Measurements from ENCODE around the gene TMEM63B.

The TMEM63B gene

DNA sequence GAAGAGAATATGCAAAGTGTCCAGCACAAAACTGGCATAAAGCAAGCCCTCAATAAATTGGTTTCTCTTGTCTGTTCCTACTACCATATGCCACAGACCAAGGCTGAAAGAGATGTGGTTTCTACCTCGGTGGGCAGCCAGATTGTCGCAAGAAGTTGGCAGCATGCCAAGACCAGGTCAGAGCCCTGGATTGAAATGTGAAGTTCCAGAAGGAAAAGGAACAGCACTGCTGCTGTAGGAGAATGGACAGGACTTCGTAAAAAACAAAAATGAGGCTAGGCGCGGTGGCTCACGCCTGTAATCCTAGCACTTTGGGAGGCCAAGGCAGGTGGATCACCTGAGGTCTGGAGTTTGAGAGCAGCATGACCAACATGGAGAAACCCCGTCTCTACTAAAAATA lies 22.2 kb upstream of the TMEM63B start:
- H3K36me3 Mint-ChIP-seq (ENCODE audit: low read depth) = peaks cover 26% of the 10 kb centered on the region
- no peak overlapping the region for H3K4me3 Mint-ChIP-seq
- H3K4me1 Mint-ChIP-seq (ENCODE audit: low read depth) = peaks cover 9% of the 10 kb centered on the region
- no peaks in the 10 kb centered on the region for H3K9me3 Mint-ChIP-seq
- H3K27me3 Mint-ChIP-seq (ENCODE audit: low read depth) = no peaks in the 10 kb centered on the region
- H3K27ac Mint-ChIP-seq = no peak overlapping the region

DNA sequence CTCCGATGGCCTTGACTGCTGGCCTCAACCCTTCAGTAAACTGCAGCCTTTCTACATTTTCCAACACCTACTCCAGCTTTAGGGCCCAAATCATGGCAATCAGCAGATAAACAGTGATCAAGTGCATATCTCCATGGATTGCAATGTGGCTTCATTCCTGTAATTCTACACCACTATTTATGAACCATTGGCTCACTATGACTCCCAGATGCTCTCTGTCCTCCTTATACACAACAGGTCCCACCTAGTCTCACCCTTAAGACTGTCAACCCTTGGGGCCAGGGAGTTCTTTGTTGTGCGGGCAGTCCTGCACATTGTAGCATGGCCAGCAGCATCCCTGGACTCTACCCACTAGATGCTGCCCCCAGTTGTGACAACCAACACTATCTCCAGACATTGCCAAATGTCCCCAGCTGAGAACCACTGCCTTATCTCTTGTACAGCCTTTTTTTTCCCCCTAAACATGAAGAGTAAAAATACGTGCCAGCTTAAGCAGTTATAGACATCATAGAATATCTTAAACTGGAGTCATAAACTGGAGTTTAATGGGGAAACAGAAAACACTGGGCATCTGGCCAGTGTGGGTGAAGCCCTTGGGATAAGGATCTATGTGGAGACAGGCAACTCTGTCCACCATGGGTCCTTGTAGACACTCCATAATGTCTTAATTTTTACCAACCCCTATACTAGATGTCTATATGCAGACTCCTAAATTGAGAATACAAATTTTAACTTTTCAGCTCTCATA lies 21.2 kb upstream of the TMEM63B start:
- Mint-ChIP-seq H3K4me3 (no peak overlapping the region), H3K4me1 (ENCODE audit: low read depth) (peaks cover 9% of the 10 kb centered on the region), H3K27ac (no peak overlapping the region), H3K27me3 (ENCODE audit: low read depth) (no peaks in the 10 kb centered on the region), H3K36me3 (ENCODE audit: low read depth) (peaks cover 29% of the 10 kb centered on the region), H3K9me3 (no peaks in the 10 kb centered on the region)

DNA sequence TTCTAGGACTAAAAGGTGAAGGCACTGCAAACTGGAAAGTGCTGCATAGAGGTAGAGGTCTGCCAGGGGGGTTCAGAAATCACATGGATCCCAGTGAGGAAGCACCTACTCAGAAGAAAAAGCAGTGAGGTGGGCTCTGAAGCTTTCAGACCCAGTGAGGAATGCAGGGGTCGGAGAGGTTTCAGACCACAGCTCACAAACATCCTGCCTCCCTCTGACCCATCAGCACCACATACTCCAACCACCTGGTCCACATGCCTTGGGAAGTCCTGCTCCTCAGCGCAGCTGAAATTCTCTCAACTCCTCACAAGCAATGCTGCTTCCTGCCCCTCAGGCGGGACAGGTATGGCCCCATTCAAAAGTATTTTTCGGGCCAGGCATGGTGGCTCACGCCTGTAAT lies 20.3 kb upstream of the TMEM63B start:
- peaks cover 6% of the 10 kb centered on the region for H3K4me1 Mint-ChIP-seq (ENCODE audit: low read depth)
- H3K9me3 Mint-ChIP-seq = no peaks in the 10 kb centered on the region
- no peak overlapping the region for H3K4me3 Mint-ChIP-seq
- no peak overlapping the region for H3K27ac Mint-ChIP-seq
- H3K27me3 Mint-ChIP-seq (ENCODE audit: low read depth) = no peaks in the 10 kb centered on the region
- peaks cover 33% of the 10 kb centered on the region for H3K36me3 Mint-ChIP-seq (ENCODE audit: low read depth)

DNA sequence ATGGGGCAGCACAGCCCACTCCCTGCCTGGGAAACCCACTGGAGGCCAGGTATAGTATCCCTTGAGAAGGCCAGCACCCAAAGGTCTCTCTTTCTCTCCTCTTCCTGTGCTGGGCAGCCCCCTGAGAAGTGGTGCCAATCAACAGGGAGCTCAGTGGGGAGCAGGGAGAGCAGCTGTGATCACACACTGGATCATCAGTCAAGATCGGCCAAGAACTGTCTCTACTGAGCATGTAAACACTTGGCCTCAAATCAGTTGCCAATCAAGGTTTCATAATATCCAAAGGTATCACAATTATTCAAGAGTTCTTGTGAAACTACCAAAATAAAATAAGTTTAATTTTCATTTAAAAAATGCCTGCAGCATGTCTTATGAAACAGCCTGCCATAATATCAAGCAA lies 18.9 kb upstream of the TMEM63B start:
- Mint-ChIP-seq H3K4me1 (ENCODE audit: low read depth) (peaks cover 3% of the 10 kb centered on the region), H3K27me3 (ENCODE audit: low read depth) (no peaks in the 10 kb centered on the region), H3K9me3 (no peaks in the 10 kb centered on the region), H3K4me3 (no peak overlapping the region), H3K36me3 (ENCODE audit: low read depth) (peaks cover 39% of the 10 kb centered on the region), H3K27ac (no peak overlapping the region)

DNA sequence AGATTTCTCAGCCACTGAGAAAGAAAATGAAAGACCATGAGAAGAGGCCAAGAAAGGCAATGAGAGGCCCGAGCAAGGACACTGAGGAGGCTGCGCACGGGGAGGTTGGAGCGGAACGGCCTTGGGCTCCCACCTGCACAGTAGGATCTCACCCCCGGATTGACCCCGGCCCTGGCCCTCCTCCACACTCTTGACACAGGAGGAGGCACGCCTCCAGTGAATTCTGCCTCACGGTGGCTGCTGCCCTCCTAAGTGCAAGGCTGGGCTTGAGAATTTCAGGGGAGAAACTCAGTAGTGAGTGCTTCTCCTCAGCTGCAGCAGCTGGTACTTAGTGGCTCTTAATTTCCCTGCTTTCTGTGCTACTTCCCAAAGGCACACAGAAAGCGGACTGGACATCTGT lies 18.1 kb upstream of the TMEM63B start:
- Mint-ChIP-seq H3K4me1 (ENCODE audit: low read depth) (peaks cover 3% of the 10 kb centered on the region), H3K4me3 (no peak overlapping the region), H3K27me3 (ENCODE audit: low read depth) (no peaks in the 10 kb centered on the region), H3K27ac (no peak overlapping the region), H3K9me3 (no peaks in the 10 kb centered on the region), H3K36me3 (ENCODE audit: low read depth) (peaks cover 37% of the 10 kb centered on the region)

DNA sequence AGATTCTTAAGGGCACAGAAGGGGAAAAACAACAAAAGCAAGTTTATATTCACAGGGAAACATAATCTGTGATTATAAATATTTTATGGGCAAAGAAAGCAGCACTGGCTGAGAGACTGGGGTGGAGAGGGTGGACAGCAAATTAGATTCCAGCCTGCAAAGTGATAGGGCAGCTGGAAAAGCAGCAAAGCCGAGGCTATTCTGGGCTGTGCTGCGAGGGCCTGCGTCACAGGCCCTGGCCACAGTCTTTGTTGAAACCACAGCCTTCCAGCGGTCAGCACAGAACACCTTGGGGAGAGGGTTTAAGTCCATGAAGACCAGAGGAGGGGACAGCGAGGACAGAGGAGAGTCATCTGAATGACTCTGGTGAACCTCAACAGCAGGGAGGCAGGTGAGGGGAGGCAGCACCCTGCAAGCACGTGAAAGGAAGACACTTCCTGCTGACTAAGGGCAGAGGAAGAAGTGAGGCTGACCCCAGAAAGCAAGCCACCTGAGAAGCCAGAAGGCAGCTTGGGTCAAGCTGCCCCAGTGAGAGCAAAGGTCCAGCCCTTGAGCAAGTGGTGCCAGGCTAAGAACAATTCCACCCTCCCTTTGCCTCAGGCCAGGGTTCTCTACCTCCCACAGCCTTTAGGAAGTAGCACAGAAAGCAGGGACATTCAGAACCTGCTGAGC lies 17.2 kb upstream of the TMEM63B start:
- H3K27ac Mint-ChIP-seq = peak overlapping the region; percentile 46
- H3K9me3 Mint-ChIP-seq = no peaks in the 10 kb centered on the region
- no peaks in the 10 kb centered on the region for H3K27me3 Mint-ChIP-seq (ENCODE audit: low read depth)
- H3K4me3 Mint-ChIP-seq = no peak overlapping the region
- peaks cover 3% of the 10 kb centered on the region for H3K4me1 Mint-ChIP-seq (ENCODE audit: low read depth)
- H3K36me3 Mint-ChIP-seq (ENCODE audit: low read depth) = peaks cover 37% of the 10 kb centered on the region

DNA sequence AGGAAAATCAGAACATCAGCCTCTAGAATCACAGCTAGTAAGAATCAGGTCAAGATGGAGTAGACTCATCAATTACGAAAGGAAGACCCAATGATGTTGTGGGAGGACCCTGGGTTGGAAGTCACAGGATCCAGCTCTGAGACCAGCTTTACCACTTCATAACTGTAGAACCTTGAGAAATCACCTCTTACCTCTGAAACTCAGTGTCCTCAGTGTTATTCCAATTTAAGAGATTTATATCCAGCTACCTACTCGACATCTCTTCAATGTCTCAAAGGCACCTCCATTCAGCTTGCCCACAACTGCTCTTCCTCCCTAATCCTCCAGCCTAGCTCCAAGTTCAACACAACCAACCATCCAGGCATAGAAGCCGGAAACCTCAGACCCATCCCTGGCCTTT lies 16.4 kb upstream of the TMEM63B start:
- Mint-ChIP-seq H3K36me3 (ENCODE audit: low read depth) (peaks cover 41% of the 10 kb centered on the region), H3K27me3 (ENCODE audit: low read depth) (no peaks in the 10 kb centered on the region)

DNA sequence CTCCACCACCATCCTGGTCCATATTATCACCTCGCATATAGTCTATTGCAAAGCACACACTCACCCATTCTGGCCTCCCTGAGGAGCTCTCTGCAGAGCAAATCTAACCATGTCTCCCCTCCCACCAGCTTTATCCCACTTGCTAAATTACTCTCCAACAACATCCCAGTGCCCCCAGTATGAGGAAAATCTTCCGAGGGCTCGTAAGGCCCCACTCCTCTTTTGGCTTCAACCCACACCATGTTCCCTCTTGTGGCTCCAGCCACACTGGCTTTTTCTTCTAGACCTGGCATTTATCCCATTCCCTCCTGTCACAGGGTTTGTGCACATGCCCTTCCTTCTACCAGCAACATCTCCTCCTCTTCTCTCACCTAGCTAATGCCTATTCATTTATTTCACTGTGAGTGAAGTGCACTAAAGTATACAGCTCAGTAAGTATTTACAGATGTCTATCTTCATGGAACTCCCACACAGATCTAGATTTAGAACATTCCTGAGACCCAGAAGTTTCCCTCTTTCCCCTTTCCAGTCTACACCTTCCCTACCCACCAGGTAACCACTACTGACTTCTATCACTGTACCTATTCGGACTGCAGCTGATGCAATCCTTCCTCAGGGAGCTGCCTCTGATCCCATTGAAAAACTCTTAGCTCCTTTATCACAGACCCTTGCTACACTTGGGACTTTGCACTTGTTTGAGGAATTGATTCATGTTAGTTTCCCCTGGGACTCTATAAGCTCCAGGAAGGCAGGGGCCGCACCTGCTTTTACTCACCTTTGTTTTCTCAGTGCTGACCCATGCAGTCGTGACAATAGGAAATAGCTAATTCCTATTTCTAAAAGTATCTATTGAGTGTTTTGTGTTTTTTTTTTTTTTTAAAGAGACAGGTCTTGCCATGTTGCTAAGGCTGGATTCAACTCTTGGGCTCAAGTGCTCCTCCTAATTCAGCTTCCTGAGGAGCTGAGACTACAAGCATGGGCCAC lies 15.6 kb upstream of the TMEM63B start:
- Mint-ChIP-seq H3K27me3 (ENCODE audit: low read depth) (no peaks in the 10 kb centered on the region), H3K9me3 (no peaks in the 10 kb centered on the region), H3K36me3 (ENCODE audit: low read depth) (peaks cover 39% of the 10 kb centered on the region), H3K4me1 (ENCODE audit: low read depth) (peaks cover 9% of the 10 kb centered on the region), H3K4me3 (no peak overlapping the region), H3K27ac (no peak overlapping the region)

More for the DNA sequence above, 16.4 kb upstream of the TMEM63B start:
- no peaks in the 10 kb centered on the region for H3K9me3 Mint-ChIP-seq
- peaks cover 4% of the 10 kb centered on the region for H3K4me1 Mint-ChIP-seq (ENCODE audit: low read depth)
- no peak overlapping the region for H3K4me3 Mint-ChIP-seq
- no peak overlapping the region for H3K27ac Mint-ChIP-seq

DNA sequence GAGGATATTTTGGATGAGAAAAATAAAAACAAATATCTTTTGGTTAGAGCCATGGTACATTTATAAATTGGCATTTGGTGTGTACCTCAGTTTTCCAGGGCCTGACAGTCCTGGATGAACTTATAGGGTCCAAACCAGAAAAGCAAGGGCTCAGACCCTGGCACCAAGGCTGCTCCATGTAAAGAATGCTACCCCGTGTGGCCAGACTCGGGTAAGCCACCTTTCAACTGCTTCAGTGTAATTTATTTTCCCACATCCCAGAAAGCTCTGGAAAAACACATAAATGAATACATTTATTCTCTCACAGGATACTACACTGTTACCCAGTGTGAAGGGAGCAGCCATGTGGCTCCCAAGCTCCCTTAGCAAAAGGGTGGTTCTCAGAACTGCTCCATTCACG lies 13.9 kb upstream of the TMEM63B start:
- H3K9me3 Mint-ChIP-seq = no peaks in the 10 kb centered on the region
- H3K36me3 Mint-ChIP-seq (ENCODE audit: low read depth) = peaks cover 39% of the 10 kb centered on the region
- no peak overlapping the region for H3K4me3 Mint-ChIP-seq
- no peaks in the 10 kb centered on the region for H3K27me3 Mint-ChIP-seq (ENCODE audit: low read depth)
- peaks cover 18% of the 10 kb centered on the region for H3K4me1 Mint-ChIP-seq (ENCODE audit: low read depth)
- H3K27ac Mint-ChIP-seq = no peak overlapping the region

DNA sequence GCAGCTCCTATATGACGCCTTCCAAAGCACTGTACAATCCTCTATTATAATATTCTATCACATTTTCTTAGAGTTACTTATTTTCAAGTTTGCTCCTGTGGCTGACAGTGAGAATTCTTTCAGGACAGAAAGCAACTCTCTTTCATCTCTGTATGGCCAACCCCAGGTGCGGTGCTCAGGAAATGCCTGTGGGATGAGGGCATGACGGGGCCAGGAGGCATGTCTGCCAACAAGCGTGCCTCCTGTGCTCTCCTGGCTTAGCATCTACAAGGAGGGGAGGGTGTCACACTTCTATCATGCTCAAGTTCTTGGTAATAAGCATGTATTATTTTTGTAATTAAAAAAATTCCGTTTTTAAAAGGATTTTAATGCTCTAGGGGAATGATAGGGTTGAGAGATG lies 11.5 kb upstream of the TMEM63B start:
- Mint-ChIP-seq H3K4me1 (ENCODE audit: low read depth) (peaks cover 27% of the 10 kb centered on the region), H3K9me3 (no peaks in the 10 kb centered on the region), H3K36me3 (ENCODE audit: low read depth) (peaks cover 32% of the 10 kb centered on the region), H3K27ac (no peak overlapping the region), H3K4me3 (no peak overlapping the region), H3K27me3 (ENCODE audit: low read depth) (no peaks in the 10 kb centered on the region)

DNA sequence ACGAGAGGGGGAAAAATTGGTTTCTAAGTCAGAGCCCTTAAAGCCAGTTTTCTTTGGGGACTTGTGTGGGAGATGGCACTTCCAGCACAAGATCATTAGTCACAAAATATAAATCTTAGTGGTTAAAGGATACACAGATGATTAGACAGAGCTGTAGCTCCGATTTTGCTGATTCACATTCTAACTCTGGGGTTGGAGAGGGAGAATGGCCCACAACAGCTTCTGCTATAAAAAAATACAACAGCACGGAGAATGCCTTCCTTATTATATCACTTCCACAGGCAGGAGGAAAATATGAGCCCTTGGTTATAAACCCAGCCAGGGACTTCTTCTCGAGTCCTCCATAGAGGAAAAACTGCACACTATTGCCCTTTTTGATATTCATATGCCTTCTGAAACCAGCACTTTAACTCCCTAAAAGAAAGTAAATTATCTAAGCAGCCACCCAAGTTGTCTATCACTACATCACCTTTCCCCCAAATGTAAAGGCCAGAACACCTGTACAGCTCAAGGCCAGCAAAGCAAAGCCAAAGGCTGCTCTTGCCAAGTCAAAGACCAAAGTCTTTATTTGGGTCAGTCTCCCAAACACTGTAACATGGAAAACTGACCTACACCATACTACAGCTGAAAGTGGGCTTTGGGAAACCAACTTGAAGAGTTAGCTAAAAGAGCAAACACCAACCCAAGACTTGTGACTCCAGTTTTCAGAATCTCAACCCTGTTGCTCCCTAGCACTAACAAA lies 10.5 kb upstream of the TMEM63B start:
- Mint-ChIP-seq H3K27me3 (ENCODE audit: low read depth) (no peaks in the 10 kb centered on the region), H3K9me3 (no peaks in the 10 kb centered on the region), H3K36me3 (ENCODE audit: low read depth) (peaks cover 23% of the 10 kb centered on the region), H3K4me3 (no peak overlapping the region), H3K4me1 (ENCODE audit: low read depth) (peaks cover 29% of the 10 kb centered on the region), H3K27ac (no peak overlapping the region)

DNA sequence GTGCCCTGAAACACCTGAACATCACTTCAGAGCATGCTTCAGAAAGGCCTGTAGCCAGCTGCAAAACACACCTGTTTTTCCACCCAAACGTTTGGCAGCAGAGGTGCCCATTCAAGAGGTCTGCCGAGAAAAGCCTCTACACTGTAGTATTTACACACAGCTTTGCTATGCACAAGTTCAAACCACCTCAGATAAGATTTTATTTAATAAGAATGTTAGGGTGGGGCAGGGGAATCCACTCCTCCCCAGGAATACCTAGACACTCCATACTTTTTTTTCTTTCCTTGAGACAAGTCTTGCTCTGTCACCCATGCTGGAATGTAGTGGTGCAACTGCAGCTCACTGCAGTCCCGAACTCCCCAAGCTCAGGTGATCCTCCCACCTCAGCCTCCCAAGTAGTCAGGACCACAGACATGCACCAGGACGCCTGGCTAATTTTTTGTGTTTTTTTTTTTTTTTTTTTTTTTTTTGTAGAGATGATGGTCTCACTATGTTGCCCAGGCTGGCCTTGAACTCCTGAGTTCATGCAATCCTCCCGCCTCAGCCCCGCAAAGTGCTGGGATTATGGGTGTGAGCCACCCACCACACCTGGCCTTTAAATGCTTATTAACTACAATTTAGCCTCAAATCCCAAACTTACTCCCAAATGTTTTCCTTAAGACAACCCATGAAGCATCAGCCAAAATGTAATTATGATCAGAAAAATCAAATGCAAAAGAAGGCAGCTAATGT lies 9.8 kb upstream of the TMEM63B start:
- Mint-ChIP-seq H3K4me1 (ENCODE audit: low read depth) (peaks cover 32% of the 10 kb centered on the region), H3K27ac (no peak overlapping the region), H3K9me3 (no peaks in the 10 kb centered on the region), H3K27me3 (ENCODE audit: low read depth) (no peaks in the 10 kb centered on the region), H3K36me3 (ENCODE audit: low read depth) (peaks cover 19% of the 10 kb centered on the region), H3K4me3 (no peak overlapping the region)

DNA sequence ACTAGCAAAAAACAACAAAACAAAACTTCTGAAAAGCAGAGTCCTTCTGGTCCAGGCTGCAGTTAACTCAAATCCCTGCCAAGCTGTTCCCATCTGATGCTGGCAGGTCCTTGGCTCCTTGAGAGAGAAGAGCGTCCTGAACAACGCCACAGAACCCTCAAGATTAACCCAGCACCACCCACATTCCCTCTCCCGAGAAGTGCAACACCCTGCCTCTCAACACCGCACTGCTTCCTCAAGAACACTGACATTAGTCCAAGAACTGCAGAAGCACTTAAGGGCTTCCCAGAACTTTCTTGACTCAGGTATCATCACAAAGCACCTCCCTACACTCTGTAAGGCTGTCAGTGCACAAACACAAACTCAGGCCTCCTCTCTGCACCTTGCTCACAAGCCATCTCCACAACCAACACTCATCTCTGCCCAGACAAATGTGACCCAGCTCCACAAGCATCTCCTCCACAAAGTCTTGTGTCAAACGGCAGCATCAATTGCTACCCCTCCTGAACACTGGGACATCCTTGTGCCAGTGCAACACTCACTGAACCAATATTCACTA lies 7.6 kb upstream of the TMEM63B start:
- Mint-ChIP-seq H3K36me3 (ENCODE audit: low read depth) (peaks cover 22% of the 10 kb centered on the region), H3K4me3 (no peak overlapping the region), H3K9me3 (no peaks in the 10 kb centered on the region), H3K27ac (no peak overlapping the region), H3K4me1 (ENCODE audit: low read depth) (peaks cover 55% of the 10 kb centered on the region), H3K27me3 (ENCODE audit: low read depth) (no peaks in the 10 kb centered on the region)

All from T-helper 1 cell treated with Interleukin-12 subunit alpha and Interleukin-12 subunit beta and Interleukin-4 antibody, amounts not matched to agents 30 μg/mL and 1 μg/mL, for 36 hours (primary cell).